Ectodermal cell (in vitro differentiated cells): ENCODE results near the gene SAE1.

Experiments used
- H3K27ac ChIP-seq: 2 replicates; pipeline ENCODE4 v1.7.0; 2013; ENCODE audit warnings: mild to moderate bottlenecking, low read depth, low read length; ENCODE audit not compliant: insufficient read depth, poor library complexity, severe bottlenecking
- H3K27me3 ChIP-seq: 2 replicates; pipeline ENCODE4 v1.7.0; 2013; ENCODE audit warnings: mild to moderate bottlenecking, low read length; ENCODE audit not compliant: insufficient read depth, control insufficient read depth, poor library complexity, severe bottlenecking
- H3K36me3 ChIP-seq: one replicate; pipeline ENCODE4 v1.7.0; 2013; ENCODE audit warnings: low read length; ENCODE audit not compliant: control insufficient read depth, insufficient read depth
- H3K4me1 ChIP-seq: one replicate; pipeline ENCODE4 v1.7.0; 2013; ENCODE audit warnings: low read length; ENCODE audit not compliant: control insufficient read depth, insufficient read depth
- H3K4me3 ChIP-seq: 2 replicates; pipeline ENCODE4 v1.7.0; 2013; ENCODE audit warnings: low read depth, low read length, control low read depth; ENCODE audit not compliant: insufficient read depth
- H3K9me3 ChIP-seq: 2 replicates; pipeline ENCODE4 v1.7.0; 2013; ENCODE audit warnings: mild to moderate bottlenecking, low read length, moderate library complexity; ENCODE audit not compliant: control insufficient read depth
- WGBS, 2 experiments: methylation state at CpG; one replicate each; pipeline ENCODE4 v1.1.7; 2013; ENCODE audit warnings: missing lambda C conversion rate in 2 of 2; 5-methylcytosine and 5-hydroxymethylcytosine counted together

Gene SAE1

DNA sequence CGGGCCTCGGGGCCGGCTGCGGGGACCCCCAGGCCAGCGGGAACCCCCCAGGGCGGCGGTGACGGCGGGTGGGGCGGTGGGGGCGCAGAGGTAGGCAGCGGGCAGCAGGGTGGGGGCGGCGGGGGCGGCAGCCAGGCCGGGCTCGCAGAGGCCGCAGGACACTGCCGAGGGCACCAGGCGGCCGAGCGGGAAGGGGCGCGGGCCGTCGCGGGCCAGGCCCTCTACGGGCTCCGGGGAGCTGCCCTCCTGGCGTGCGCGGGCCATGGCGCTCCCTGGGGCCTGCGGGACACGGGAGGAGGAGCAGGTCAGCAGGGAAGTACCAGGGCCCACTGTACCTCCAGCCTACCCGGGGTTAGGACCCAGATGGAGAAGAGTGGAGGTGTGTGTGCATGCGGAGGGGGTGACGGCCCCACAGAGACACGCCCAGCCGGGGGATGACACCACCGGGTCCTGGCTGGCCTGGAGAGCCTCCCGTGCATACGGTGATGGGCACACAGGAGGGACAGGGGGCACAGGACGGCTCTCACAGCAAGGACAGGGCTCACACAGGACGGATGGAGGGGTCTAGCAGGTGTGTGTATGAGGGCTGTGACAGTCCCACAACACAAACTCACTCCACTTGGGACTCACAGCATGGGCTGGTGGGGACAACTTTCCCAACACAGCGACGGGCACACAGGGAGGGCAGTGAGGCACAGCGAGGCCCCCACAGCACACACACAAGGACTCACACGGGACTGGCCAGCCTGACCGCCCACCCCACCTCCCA, 97.7 kb downstream of the SAE1 start:
- no peaks in the 10 kb centered on the region for H3K36me3 ChIP-seq
- H3K27ac ChIP-seq: peak overlapping the region; percentile 84
- 1 to 2% methylated on average over 49 to 50 of the region's 50 CpGs for WGBS, 2 experiments
- H3K4me1 ChIP-seq: peaks cover 19% of the 10 kb centered on the region
- H3K4me3 ChIP-seq: peak overlapping the region; percentile 96
- H3K27me3 ChIP-seq: no peaks in the 10 kb centered on the region
- no peaks in the 10 kb centered on the region for H3K9me3 ChIP-seq

DNA sequence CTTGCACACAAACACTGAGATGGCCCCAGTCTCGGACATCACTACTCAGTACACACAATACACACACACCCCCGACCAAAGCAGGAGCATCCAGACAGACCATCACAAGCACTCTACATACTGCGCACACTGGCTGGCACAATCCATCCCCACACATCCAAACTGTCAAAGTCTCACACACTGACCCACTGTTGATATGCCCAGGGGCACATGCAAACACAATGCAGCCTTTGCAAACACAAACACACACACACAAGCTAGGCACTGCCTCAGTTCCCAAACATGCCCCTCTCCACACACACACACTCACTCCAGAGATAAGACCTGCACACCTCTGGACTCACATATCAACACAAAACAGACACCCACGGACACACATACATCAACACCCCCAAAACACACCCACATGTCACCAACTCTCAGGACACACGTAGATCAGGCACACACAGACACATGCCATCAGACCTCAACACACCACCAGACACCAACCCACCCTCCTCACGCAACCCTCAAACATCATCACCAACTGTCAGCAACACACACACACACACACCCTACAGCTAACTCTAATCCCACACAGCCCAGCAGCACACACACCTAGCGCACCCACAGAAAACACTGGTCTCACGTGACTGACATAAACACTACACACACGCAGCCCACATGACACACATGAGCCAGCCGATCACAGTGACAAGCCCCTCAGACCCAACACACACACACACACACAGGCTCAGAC, 98.5 kb downstream of the SAE1 start:
- 35 to 39% methylated on average over 10 of the region's 10 CpGs for WGBS, 2 experiments
- H3K27ac ChIP-seq: no peak overlapping the region

DNA sequence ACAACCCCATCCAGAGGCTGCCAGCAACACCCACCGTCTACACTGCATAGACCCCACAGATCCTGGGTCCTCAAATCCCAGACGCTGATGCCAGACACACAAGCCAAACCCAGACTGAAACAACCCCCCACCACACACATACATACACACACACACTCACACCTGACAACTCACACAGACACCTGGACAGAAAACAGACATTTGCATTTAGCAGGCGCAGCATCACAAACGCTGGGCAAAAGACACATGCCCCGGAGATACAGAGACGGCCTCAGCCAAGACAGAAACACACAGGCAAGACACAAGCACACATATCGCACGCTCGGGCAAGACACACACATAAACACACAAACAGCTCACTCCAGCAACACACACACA, 99.0 kb downstream of the SAE1 start:
- Histone ChIP-seq H3K27ac (no peak overlapping the region), H3K4me3 (peak overlapping the region; percentile 96), H3K27me3 (no peaks in the 10 kb centered on the region), H3K4me1 (peaks cover 19% of the 10 kb centered on the region), H3K9me3 (no peaks in the 10 kb centered on the region), H3K36me3 (no peaks in the 10 kb centered on the region)
- WGBS, 2 experiments: 6 to 9% methylated on average over 9 of the region's 9 CpGs

More for the DNA sequence above, 98.5 kb downstream of the SAE1 start:
- no peaks in the 10 kb centered on the region for H3K36me3 ChIP-seq
- peaks cover 19% of the 10 kb centered on the region for H3K4me1 ChIP-seq
- H3K27me3 ChIP-seq: no peaks in the 10 kb centered on the region
- H3K9me3 ChIP-seq: no peaks in the 10 kb centered on the region
- H3K4me3 ChIP-seq: peak overlapping the region; percentile 96

DNA sequence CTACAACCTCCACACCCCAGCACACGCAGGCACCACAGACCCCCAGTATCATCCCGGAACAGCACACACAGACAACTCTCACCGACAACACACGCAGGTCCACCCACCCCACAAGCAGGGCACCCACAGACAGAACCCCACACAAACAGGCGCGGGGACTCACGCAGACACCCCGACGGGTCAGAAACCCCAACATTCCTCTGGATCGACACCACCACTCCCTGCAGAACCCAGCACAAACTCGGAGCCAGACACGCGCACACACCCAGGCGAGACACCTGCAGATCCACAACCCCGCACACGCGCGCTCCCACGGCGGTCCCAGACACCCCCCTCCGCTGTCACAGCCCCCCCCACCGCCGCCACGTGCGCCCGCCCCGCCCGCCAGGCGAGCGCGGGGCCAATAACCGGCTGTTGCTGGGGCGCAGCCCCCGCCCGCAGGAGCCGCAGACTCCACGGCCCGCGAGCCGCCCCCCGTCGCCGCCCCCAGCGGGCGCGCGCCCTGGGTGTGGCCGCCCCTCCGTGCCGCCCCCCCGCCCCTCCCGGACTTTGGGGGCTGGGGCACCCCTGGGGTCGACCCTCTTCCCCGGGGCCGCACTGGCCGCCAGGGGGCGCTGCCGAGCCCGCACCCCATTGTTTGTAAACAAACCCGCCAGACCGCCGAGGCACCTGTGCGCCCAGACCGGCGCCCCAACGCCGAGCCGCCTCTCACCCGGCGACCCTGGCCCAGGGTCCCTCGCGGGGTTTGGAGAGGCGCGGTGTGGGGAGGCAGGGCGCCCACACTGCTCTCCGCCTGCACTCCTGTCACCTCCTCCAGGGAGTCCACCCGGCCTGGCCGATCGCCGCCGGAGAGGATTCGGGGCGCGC, 99.7 kb downstream of the SAE1 start:
- WGBS, 2 experiments: 1% methylated on average over 83 to 84 of the region's 84 CpGs
- H3K4me1 ChIP-seq: peaks cover 19% of the 10 kb centered on the region

DNA sequence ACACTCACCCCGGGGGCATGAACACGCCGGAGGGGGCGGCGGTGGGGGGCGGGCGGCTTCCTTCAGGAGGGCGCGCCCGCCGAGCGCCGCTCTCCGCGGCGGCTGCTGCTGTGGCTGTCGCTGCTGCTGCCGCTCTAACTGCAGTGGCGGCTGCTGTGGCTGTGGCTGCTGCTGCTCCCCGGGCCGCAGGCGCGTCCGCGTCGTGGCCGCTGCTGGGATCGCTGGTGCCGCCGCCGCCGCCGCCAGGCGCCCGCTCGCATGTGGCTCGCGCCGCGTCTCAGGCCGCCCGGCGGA, 100.2 kb downstream of the SAE1 start, which contains the start of gene BBC3:
BBC3 (minus strand) TSS at position 279 of the 294 bp plus-strand sequence. CDS start 2,768 bp downstream, outside the sequence.
- Histone ChIP-seq H3K4me3 (peak within 1 kb of the TSS; percentile 96), H3K36me3 (no peaks in the 10 kb centered on the region)
- 0% methylated on average over 43 of the region's 43 CpGs for WGBS, 2 experiments

More for the DNA sequence above, 99.7 kb downstream of the SAE1 start:
- Histone ChIP-seq H3K27me3 (no peaks in the 10 kb centered on the region), H3K27ac (peak overlapping the region; percentile 26), H3K4me3 (peak overlapping the region; percentile 96), H3K36me3 (no peaks in the 10 kb centered on the region), H3K9me3 (no peaks in the 10 kb centered on the region)

DNA sequence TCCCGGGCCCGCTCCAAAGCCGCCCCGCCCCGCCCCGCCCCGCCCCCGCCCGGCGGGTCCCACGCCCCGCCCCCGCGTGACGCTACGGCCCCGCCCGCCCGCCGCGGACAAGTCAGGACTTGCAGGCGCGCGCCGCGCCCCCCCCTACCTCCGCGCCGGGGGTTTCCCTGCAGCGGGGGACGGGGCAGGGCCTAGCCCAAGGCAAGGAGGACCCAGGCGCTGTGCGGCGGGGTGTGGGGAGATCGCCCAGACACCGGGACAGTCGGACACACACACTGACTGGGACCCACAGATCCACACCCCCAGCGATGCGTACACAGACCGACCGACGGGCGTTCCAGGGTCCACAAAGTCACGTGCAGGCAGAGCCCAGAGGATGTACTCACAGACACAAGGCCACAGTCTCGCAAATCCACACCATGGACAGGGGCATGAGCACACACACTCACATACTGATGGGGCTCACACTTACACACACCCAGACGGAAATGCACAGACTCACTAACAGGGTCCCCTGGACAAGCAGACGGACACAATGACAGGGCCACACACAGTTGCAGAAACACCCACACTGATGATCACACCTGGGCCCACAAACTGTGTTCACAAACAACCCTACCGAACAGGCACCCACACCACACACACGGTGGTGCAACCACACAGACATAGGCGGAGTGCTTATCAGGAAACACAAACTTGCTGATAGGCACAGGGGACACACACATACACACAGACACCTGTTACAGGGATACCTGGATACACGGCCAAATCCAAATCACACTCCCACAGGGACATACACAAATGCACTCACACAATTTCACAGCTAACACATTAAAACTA, 100.8 kb downstream of the SAE1 start:
- H3K9me3 ChIP-seq: no peaks in the 10 kb centered on the region
- no peaks in the 10 kb centered on the region for H3K27me3 ChIP-seq
- H3K4me1 ChIP-seq: peaks cover 19% of the 10 kb centered on the region
- peak overlapping the region; percentile 96 for H3K4me3 ChIP-seq
- H3K27ac ChIP-seq: peak overlapping the region; percentile 36
- 12% methylated on average over 51 of the region's 51 CpGs for WGBS, 2 experiments
- no peaks in the 10 kb centered on the region for H3K36me3 ChIP-seq

More for the DNA sequence above, 100.2 kb downstream of the SAE1 start, which contains the start of gene BBC3:
- no peaks in the 10 kb centered on the region for H3K27me3 ChIP-seq
- no peaks in the 10 kb centered on the region for H3K9me3 ChIP-seq
- H3K27ac ChIP-seq: peak within 1 kb of the TSS; percentile 36
- H3K4me1 ChIP-seq: peaks cover 19% of the 10 kb centered on the region

DNA sequence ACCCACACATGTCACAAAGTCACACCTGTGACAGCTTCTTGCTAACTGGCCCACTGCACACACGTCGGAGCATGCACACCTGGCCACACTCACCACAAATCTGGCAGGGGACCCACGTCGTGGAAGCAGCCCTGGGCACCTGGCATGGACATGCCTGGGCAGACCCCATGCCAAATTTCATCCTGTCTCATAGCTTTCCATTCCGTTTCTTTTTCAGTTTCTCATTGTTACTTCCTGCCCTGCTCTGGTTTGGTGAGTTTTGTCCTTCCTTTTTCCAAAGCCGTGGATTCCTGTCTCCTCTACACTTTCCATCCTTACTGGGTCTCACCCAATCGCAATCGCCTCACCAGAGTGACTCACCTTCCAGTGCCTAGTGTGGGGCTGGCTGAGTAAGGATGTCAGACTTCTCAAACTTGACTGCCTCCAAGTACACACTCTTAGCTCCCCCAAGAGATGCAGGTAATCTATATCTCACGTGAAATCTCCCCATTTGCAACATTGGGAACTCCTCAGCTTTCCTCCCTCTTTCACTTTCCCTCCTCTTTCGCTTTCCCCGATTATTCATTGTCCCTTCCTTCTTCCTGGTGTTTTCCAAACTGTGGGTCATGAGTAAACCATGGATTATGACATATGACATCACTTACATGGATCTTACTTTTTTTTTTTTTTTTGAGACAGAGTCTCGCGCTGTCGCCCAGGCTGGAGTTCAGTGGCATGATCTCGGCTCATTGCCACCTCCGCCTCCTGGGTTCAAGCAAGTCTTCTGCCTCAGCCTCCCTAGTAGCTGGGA, 102.0 kb downstream of the SAE1 start:
- no peak overlapping the region for H3K27ac ChIP-seq
- 84 to 89% methylated on average over 16 of the region's 16 CpGs for WGBS, 2 experiments
- peaks cover 13% of the 10 kb centered on the region for H3K4me1 ChIP-seq
- no peaks in the 10 kb centered on the region for H3K27me3 ChIP-seq
- no peaks in the 10 kb centered on the region for H3K36me3 ChIP-seq
- no peaks in the 10 kb centered on the region for H3K9me3 ChIP-seq
- H3K4me3 ChIP-seq: no peak overlapping the region

DNA sequence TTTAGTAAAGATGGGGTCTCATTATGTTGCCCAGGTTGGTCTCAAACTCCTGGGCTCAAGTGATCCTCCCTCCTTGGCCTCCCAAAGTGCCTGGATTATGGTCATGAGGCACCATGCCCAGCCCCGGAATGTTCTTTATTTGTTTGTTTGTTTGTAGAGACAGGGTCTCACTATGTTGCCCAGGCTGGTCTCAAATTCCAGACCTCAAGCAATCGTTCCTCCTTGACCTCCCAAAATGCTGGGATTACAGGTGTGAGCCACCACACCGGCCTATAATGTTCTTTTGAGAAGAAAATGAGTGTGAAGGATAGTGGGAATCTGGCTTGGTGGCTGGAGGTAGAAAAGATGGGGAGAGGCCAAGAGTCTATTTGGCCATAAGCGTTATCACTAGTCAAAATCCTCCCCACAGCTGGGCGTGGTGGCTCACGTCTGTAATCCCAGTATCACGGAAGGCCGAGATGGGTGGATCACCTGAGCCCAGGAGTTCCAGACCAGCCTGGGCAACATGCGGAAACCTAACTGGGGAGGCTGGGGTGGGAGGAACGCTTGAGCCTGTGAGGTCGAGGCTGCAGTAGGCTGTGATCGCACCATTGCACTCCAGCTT, 105.5 kb downstream of the SAE1 start:
- Histone ChIP-seq H3K4me1 (peaks cover 3% of the 10 kb centered on the region), H3K4me3 (no peak overlapping the region), H3K27me3 (peaks cover 31% of the 10 kb centered on the region), H3K36me3 (no peaks in the 10 kb centered on the region), H3K9me3 (no peaks in the 10 kb centered on the region), H3K27ac (no peak overlapping the region)
- 90 to 94% methylated on average over 12 of the region's 12 CpGs for WGBS, 2 experiments
